HG02798 (cell line): Measurements from ENCODE around the gene SYT4.
"Not testable (repeated sequence)": the region's sequence is repeated elsewhere in the genome, so short reads cannot be mapped to it uniquely, and the experiment has no call there.

Experiments used
- ATAC-seq: cut with Tn5 transposase; IDR thresholded peaks from one replicate; pipeline ENCODE4 v1.9.1; 2021; ENCODE audit warnings: mild to moderate bottlenecking; ENCODE audit not compliant: unreplicated experiment, poor library complexity

Gene SYT4

GRCh38 chr18:43277164-43277600 lies at the start of gene SYT4:
Gene SYT4 (minus strand): TSS chr18:43277490. CDS start chr18:43277281, 209 bp downstream.
- no peak for ATAC-seq

GRCh38 chr18:43322132-43322531 lies 44.8 kb upstream of the SYT4 start:
- ATAC-seq, result no peak

GRCh38 chr18:43314941-43315340 lies 37.7 kb upstream of the SYT4 start:
- ATAC-seq, result no peak

- no peak for ATAC-seq
These were observed 35.6 kb upstream of the SYT4 start for GRCh38 chr18:43312891-43313290.

GRCh38 chr18:43310239-43310638 lies 32.9 kb upstream of the SYT4 start:
- no peak for ATAC-seq

GRCh38 chr18:43303376-43303775 lies 26.1 kb upstream of the SYT4 start:
- no peak for ATAC-seq

GRCh38 chr18:43286187-43286586 lies 8.9 kb upstream of the SYT4 start:
- not testable (repeated sequence) for ATAC-seq

GRCh38 chr18:43283299-43283698 lies 6.0 kb upstream of the SYT4 start:
- no peak for ATAC-seq

- ATAC-seq, result peak; percentile 62
These were observed 1.9 kb upstream of the SYT4 start for GRCh38 chr18:43279015-43279744.

- ATAC-seq, result no peak
These were observed 1.1 kb upstream of the SYT4 start for GRCh38 chr18:43278355-43278754.

- ATAC-seq, result no peak
These were observed 799 bp downstream of the SYT4 start for GRCh38 chr18:43276491-43276890.

GRCh38 chr18:43275546-43275945 lies 1.7 kb downstream of the SYT4 start:
- no peak for ATAC-seq

GRCh38 chr18:43274526-43274925 lies 2.8 kb downstream of the SYT4 start:
- no peak for ATAC-seq

- peak; percentile 82 for ATAC-seq
These were observed 5.5 kb downstream of the SYT4 start for GRCh38 chr18:43271593-43272432.

- no peak for ATAC-seq
These were observed 9.5 kb downstream of the SYT4 start for GRCh38 chr18:43267818-43268217.

- ATAC-seq, result no peak
These were observed 11.8 kb downstream of the SYT4 start for GRCh38 chr18:43265465-43265864.

- no peak for ATAC-seq
These were observed 28.6 kb downstream of the SYT4 start for GRCh38 chr18:43248610-43249249.

- no peak for ATAC-seq
These were observed 29.3 kb downstream of the SYT4 start for GRCh38 chr18:43247944-43248343.

- no peak for ATAC-seq
These were observed 38.9 kb downstream of the SYT4 start for GRCh38 chr18:43238429-43238828.

GRCh38 chr18:43236921-43237320 lies 40.4 kb downstream of the SYT4 start:
- no peak for ATAC-seq

- no peak for ATAC-seq
These were observed 42.4 kb downstream of the SYT4 start for GRCh38 chr18:43234889-43235288.
